Measurements from ENCODE around the gene IL4I1. TPM values are rescaled to one million over a fixed set of nuclear protein-coding genes. Genes with fewer than 3 reads are reported as not detected.
A peak's percentile ranks its signal among the peaks of the same experiment; 100 is the strongest.

Gene IL4I1
- total RNA-seq, 6 donors from 2014 or later = 0.44 to 7.3 (median 2.1) TPM

DNA sequence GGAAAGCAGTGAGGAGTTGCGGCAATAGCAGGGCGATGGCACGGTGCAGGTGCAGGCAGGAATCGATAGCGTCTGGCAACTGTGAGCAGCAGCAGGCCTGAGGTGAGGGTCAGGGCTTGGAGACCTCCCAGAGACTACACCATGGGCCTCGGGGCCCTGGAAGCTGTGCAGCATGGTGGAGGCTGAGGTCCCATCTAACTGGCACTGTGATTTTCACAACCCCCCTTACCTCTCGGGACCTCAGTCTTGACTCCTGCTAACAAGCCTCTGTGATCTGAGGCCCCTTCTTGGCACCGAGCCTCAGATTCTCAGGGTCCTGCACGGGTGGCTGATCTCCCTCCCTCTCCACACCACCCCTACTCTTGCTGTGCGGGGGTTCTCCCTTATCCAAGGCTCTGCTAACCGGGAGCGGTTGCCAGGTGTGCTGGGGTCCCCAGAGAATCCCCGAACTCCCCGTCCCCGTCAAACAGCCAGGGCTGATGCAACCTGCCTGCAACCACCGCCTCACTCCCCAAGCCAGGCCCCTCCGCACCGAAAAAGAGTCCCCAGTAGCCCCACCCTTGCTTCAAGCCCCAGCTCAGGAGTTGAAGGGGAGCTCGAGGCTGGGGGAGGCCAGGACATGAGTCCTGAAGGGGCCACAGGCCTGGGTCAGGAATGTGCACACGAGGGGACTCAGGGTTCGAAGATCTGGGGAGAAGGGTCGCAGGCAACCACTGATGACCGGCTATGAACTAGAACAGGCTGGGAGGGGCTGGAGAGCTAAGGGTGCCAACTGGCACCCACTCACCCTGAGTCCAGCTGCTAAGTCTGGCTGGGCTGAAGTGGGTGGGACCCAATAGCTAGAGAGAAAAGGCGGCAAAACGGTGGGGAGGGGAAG, 27.6 kb upstream of the IL4I1 start:
- ATAC-seq (ENCODE audit: low FRiP score in 2 of 2) (no peak), DNase-seq (peak in 1 of 2 donors; percentile 43)
- H3K27me3 ChIP-seq = no peaks in the 10 kb centered on the region
- no peak overlapping the region for H3K4me3 ChIP-seq
- H3K4me1 ChIP-seq = peaks cover 18 to 39% (median 20%) of the 10 kb centered on the region in 4 donors
- TF ChIP-seq, protein P1, sequence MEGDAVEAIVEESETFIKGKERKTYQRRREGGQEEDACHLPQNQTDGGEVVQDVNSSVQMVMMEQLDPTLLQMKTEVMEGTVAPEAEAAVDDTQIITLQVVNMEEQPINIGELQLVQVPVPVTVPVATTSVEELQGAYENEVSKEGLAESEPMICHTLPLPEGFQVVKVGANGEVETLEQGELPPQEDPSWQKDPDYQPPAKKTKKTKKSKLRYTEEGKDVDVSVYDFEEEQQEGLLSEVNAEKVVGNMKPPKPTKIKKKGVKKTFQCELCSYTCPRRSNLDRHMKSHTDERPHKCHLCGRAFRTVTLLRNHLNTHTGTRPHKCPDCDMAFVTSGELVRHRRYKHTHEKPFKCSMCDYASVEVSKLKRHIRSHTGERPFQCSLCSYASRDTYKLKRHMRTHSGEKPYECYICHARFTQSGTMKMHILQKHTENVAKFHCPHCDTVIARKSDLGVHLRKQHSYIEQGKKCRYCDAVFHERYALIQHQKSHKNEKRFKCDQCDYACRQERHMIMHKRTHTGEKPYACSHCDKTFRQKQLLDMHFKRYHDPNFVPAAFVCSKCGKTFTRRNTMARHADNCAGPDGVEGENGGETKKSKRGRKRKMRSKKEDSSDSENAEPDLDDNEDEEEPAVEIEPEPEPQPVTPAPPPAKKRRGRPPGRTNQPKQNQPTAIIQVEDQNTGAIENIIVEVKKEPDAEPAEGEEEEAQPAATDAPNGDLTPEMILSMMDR (IDR thresholded peaks at IDR 0.05) = no peak
- TF ChIP-seq POLR2A (IDR thresholded peaks at IDR 0.05) (no peak), EP300 (IDR thresholded peaks at IDR 0.05) (no peak), POLR2AphosphoS5 (IDR thresholded peaks at IDR 0.05) (no peak)
- no peaks in the 10 kb centered on the region for H3K9me3 ChIP-seq
- H3K36me3 ChIP-seq = peaks cover 0 to 66% (median 47%) of the 10 kb centered on the region in 4 donors
- WGBS, 2 donors = 82 to 89% methylated on average over 25 of the region's 25 CpGs
- H3K27ac ChIP-seq = no peak overlapping the region

DNA sequence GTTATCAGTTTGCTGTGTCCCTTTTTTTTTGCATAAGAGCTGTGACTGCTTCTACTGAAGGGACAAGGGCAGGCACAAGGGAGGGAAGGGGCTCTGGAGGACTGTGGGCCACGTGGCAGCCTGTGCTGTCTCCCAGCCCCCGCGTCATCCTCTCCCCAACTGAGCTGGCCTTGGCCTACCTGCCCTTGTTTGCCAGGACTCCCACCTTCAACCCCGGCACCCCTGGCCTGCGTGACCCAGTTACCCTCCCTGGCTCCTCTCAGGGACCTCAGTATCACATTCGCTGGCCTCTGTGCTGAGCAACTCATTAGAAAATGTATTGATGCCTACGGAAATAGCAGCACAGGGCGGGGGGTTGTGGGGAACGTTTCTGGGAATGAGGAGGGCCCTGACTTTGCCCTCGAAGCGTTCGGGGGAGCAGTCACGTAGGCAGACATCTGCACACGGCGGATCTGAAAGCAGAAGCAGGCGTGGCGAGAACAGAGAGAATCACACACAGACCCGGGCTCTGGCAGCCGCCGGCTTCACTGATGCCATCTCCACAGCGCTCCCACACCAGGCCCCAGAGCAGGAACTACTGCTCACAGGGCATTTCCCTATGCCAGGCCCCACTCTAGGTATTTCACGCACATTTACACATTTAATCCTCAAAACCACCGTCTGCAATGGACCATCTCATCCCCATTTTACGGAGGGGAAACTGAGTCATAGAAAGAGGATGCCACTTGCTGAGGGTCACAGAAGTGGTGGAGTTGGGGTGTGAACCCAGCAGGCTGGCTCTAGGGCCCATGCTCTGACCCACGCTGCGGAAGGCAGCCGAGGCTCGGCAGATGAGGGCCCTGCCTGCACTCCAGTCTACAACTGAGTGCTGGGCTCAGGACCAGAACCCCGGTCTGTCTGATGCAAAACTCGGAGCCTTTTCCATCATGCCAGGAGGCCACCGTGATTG, 26.6 kb upstream of the IL4I1 start:
- Histone ChIP-seq H3K27ac (peak overlapping the region in 1 of 4 donors; percentile 21), H3K4me3 (no peak overlapping the region), H3K27me3 (no peaks in the 10 kb centered on the region), H3K36me3 (peaks cover 0 to 71% (median 47%) of the 10 kb centered on the region in 4 donors), H3K9me3 (no peaks in the 10 kb centered on the region), H3K4me1 (peaks cover 15 to 34% (median 16%) of the 10 kb centered on the region in 4 donors)
- DNase-seq = peak in 1 of 2 donors; percentile 45
- WGBS, 2 donors = 81 to 90% methylated on average over 26 to 30 of the region's 31 CpGs
- TF ChIP-seq POLR2AphosphoS5 (IDR thresholded peaks at IDR 0.05) (no peak), POLR2A (IDR thresholded peaks at IDR 0.05) (no peak), EP300 (IDR thresholded peaks at IDR 0.05) (no peak)
- TF ChIP-seq, protein P1 (IDR thresholded peaks at IDR 0.05) = no peak
- peak in 1 of 2 donors; percentile 6 for ATAC-seq (ENCODE audit: low FRiP score in 2 of 2)

DNA sequence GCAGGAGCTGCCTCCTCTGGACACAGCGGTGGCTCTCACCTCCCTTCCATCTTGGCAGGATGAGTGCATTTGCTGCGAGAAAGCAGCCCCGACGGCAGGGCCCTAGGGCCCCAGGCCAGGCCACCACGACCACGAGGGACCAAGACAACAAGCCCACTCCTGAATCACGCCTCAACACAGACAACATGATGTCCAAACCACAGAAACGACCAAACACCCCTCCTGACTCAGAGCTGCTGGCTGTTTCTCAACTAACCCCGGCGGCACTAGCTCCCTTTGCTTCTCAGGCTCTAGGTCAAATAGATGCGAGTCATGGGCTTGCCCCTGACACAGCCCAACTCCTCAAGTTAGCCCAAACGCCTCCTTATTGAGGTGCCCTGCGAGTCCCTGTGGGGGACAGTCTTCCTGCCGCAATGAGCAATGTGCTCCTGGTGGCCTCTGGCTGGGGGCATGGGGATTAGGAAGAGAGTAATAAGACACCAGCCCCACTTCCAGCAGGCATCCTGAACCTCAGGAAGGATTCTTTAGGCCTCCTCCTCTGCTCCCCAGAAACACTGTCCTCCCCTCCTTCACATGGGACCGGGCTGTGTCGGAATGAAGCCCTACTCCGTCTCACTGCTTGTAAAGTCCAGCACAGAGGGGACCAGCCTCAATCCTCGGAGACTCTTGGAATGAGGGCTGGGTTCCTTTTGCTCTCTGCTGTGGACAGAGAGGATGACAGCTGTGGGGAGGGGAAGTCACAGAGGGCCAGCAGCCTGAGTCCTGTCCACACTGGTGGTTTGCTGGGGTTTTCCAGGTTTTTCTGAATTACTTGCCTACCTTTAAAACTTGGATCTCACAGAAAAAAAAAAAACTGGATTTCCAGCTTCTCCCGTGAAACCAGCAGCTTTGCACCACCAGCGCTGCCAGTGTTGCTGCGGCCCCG, 25.4 kb upstream of the IL4I1 start:
- Histone ChIP-seq H3K27me3 (no peaks in the 10 kb centered on the region), H3K4me1 (peaks cover 3 to 28% (median 4%) of the 10 kb centered on the region in 4 donors), H3K9me3 (no peaks in the 10 kb centered on the region), H3K4me3 (no peak overlapping the region), H3K36me3 (peaks cover 0 to 74% (median 41%) of the 10 kb centered on the region in 4 donors), H3K27ac (no peak overlapping the region)
- 84 to 85% methylated on average over 13 to 22 of the region's 22 CpGs for WGBS, 2 donors
- ATAC-seq (ENCODE audit: low FRiP score in 2 of 2) (peak in 1 of 2 donors; percentile 43), DNase-seq (no peak)
- TF ChIP-seq POLR2A (IDR thresholded peaks at IDR 0.05) = no peak
- no peak for TF ChIP-seq EP300 (IDR thresholded peaks at IDR 0.05)
- no peak for TF ChIP-seq POLR2AphosphoS5 (IDR thresholded peaks at IDR 0.05)
- TF ChIP-seq, protein P1 (IDR thresholded peaks at IDR 0.05) = no peak
